GM23338 (cell line): ENCODE data around the gene C16orf90. TPM values are rescaled to one million over a fixed set of nuclear protein-coding genes. Genes with fewer than 3 reads are reported as not detected.

Experiments used
- ATAC-seq: fragments of 200-7000 bp; cut with Tn5 transposase; 3 replicates; pipeline ENCODE4 v1.9.1; 2020
- DNase-seq: peaks from one replicate; pipeline ENCODE4 v3.0.0-alpha.2; 2015; ENCODE audit warnings: low spot score
- H2AFZ ChIP-seq: fragments of 200-600 bp; sonication (generic); 2 replicates; pipeline ENCODE4 v1.8.0; 2016; ENCODE audit warnings: antibody characterized with exemption, mild to moderate bottlenecking, moderate library complexity
- H3F3A ChIP-seq: fragments of 200-600 bp; sonication (generic); replicated peaks from 2 replicates; pipeline ENCODE4 v1.8.0; 2017; ENCODE audit warnings: antibody characterized with exemption, mixed run types, low read depth
- H3K27ac ChIP-seq: fragments of 200-600 bp; sonication (generic); 2 replicates; pipeline ENCODE4 v1.6.1; 2016; ENCODE audit warnings: low read depth
- H3K27me3 ChIP-seq: fragments of 200-600 bp; sonication (generic); 2 replicates; pipeline ENCODE4 v1.8.0; 2016; ENCODE audit warnings: mild to moderate bottlenecking, mixed run types, moderate library complexity; ENCODE audit not compliant: insufficient read depth
- H3K36me3 ChIP-seq: fragments of 200-600 bp; sonication (generic); 2 replicates; pipeline ENCODE4 v1.8.0; 2016; ENCODE audit warnings: mild to moderate bottlenecking; ENCODE audit not compliant: insufficient read depth
- H3K4me1 ChIP-seq: fragments of 200-600 bp; sonication (generic); 2 replicates; pipeline ENCODE4 v1.8.0; 2016; ENCODE audit warnings: mild to moderate bottlenecking, moderate library complexity; ENCODE audit not compliant: insufficient read depth
- H3K4me2 ChIP-seq: fragments of 200-600 bp; sonication (generic); 2 replicates; pipeline ENCODE4 v1.7.1; 2017; ENCODE audit warnings: mixed run types
- H3K4me3 ChIP-seq: fragments of 200-600 bp; sonication (generic); 2 replicates; pipeline ENCODE4 v1.6.1; 2016; ENCODE audit warnings: mixed run types
- H3K79me2 ChIP-seq: fragments of 200-600 bp; sonication (generic); replicated peaks from 2 replicates; pipeline ENCODE4 v1.8.0; 2017; ENCODE audit warnings: mild to moderate bottlenecking; ENCODE audit not compliant: insufficient read depth
- H3K9me2 ChIP-seq: fragments of 200-600 bp; sonication (generic); 2 replicates; pipeline ENCODE4 v1.8.0; 2017; ENCODE audit not compliant: insufficient read depth
- H4K20me1 ChIP-seq: fragments of 200-600 bp; sonication (generic); replicated peaks from 2 replicates; pipeline ENCODE4 v1.8.0; 2017; ENCODE audit warnings: mild to moderate bottlenecking; ENCODE audit not compliant: insufficient read depth
- H3K27ac Mint-ChIP-seq: 2 replicates; pipeline ENCODE4 v1.8.0; 2020; ENCODE audit warnings: inconsistent platforms, mild to moderate bottlenecking, moderate library complexity, mixed read lengths
- H3K27me3 Mint-ChIP-seq: 3 replicates; pipeline ENCODE4 v1.8.0; 2022; ENCODE audit warnings: low read depth, mild to moderate bottlenecking, moderate library complexity, mixed read lengths, inconsistent platforms; ENCODE audit not compliant: insufficient read depth, poor library complexity
- H3K36me3 Mint-ChIP-seq: 3 replicates; pipeline ENCODE4 v1.8.0; 2021; ENCODE audit warnings: low read depth, mild to moderate bottlenecking, inconsistent platforms, moderate library complexity, mixed read lengths
- H3K4me1 Mint-ChIP-seq: 3 replicates; pipeline ENCODE4 v1.8.0; 2020; ENCODE audit warnings: mild to moderate bottlenecking, inconsistent platforms, mixed read lengths
- H3K4me3 Mint-ChIP-seq: 3 replicates; pipeline ENCODE4 v1.8.0; 2021; ENCODE audit warnings: moderate library complexity, mild to moderate bottlenecking, inconsistent platforms, mixed read lengths
- H3K9me3 Mint-ChIP-seq: 3 replicates; pipeline ENCODE4 v1.8.0; 2020; ENCODE audit warnings: moderate library complexity, mild to moderate bottlenecking, inconsistent platforms, mixed read lengths
- CREB1 ChIP-seq: fragments of 250-450 bp; sonication (Bioruptor Pico); IDR thresholded peaks from 2 replicates; pipeline ENCODE4 v1.5.0; 2020; ENCODE audit warnings: low read depth, mild to moderate bottlenecking, moderate library complexity
- CTCF ChIP-seq, 2 experiments: fragments of 200-600 bp in 1 of 2; sonication (generic) in 1 of 2; conservative IDR thresholded peaks; 2 replicates each; pipeline versions ENCODE4 v1.5.1 to v1.6.1; 2016 to 2017; ENCODE audit warnings: antibody characterized with exemption in 2 of 2, low read depth in 2 of 2, mild to moderate bottlenecking in 2 of 2, moderate library complexity in 1 of 2
- ETS1 ChIP-seq: IDR thresholded peaks from 2 replicates; pipeline ENCODE4 v1.6.1; 2016; ENCODE audit warnings: antibody characterized with exemption
- EZH2phosphoT487 ChIP-seq: fragments of 200-600 bp; sonication (generic); IDR thresholded peaks from one replicate; pipeline ENCODE4 v1.8.1; 2018; ENCODE audit warnings: antibody characterized with exemption; ENCODE audit not compliant: unreplicated experiment
- NANOG ChIP-seq: IDR thresholded peaks from 2 replicates; pipeline ENCODE4 v1.6.1; 2016; ENCODE audit warnings: antibody characterized with exemption, borderline replicate concordance
- POLR2AphosphoS5 ChIP-seq: IDR thresholded peaks from 2 replicates; pipeline ENCODE4 v1.6.1; 2016; ENCODE audit warnings: antibody characterized with exemption, low read depth
- REST ChIP-seq: IDR thresholded peaks from one replicate; pipeline ENCODE4 v1.6.1; 2018; ENCODE audit warnings: antibody characterized with exemption; ENCODE audit not compliant: unreplicated experiment
- STAT1 ChIP-seq: IDR thresholded peaks from one replicate; pipeline ENCODE4 v1.6.1; 2016; ENCODE audit warnings: antibody characterized with exemption; ENCODE audit not compliant: unreplicated experiment
- ZNF114 ChIP-seq: fragments of 250-450 bp; sonication (Bioruptor Pico); IDR thresholded peaks from 2 replicates; pipeline ENCODE4 v1.5.0; 2020; ENCODE audit warnings: mild to moderate bottlenecking, moderate library complexity
- ZNF331 ChIP-seq: fragments of 250-450 bp; sonication (Bioruptor Pico); IDR thresholded peaks from 2 replicates; pipeline ENCODE4 v1.5.0; 2020; ENCODE audit warnings: low read depth, mild to moderate bottlenecking, moderate library complexity
- ZNF462 ChIP-seq: fragments of 250-450 bp; sonication (Bioruptor Pico); IDR thresholded peaks from 2 replicates; pipeline ENCODE4 v1.5.0; 2020; ENCODE audit warnings: mild to moderate bottlenecking, moderate library complexity
- polyA plus RNA-seq: library from polyadenylated mRNA; unstranded; fragments of >200 nt; fragmentation: Nextera tagmentation; extraction: Ambion mirVana; gene quantifications from 2 replicates; pipeline ENCODE4 v1.2.1, GENCODE V29; 2016
- total RNA-seq: library from RNA; depleted of rRNA; stranded (reverse); fragments of >200 nt; shearing (Covaris generic); gene quantifications from 2 replicates; pipeline ENCODE4 v1.2.3, GENCODE V29; 2014

C16orf90 gene
- total and polyA plus RNA-seq, 2 experiments from 2014 or later, result not detected

GRCh38 chr16:3475604-3476375, 19.5 kb downstream of the C16orf90 start:
- ATAC-seq, result no peak
- Histone ChIP-seq H3K27me3 (no peaks in the 10 kb centered on the region), H3K4me1 (peaks cover 2% of the 10 kb centered on the region), H3K9me2 (no peaks in the 10 kb centered on the region), H3K27ac (no peak overlapping the region), H3K4me2 (no peak overlapping the region), H3F3A (no peaks in the 10 kb centered on the region), H3K79me2 (peaks cover 77% of the 10 kb centered on the region), H3K36me3 (no peaks in the 10 kb centered on the region), H4K20me1 (peaks cover 33% of the 10 kb centered on the region; the same call in 1 of the 2 replicates), H2AFZ (no peak overlapping the region), H3K4me3 (no peak overlapping the region)
- Mint-ChIP-seq H3K27me3 (peaks cover 3% of the 10 kb centered on the region), H3K27ac (no peak overlapping the region), H3K9me3 (no peaks in the 10 kb centered on the region), H3K4me3 (no peak overlapping the region), H3K4me1 (peaks cover 8% of the 10 kb centered on the region), H3K36me3 (peaks cover 16% of the 10 kb centered on the region)
- no peak for DNase-seq
- no peak for TF ChIP-seq CTCF (conservative IDR thresholded peaks at IDR 0.05; ENCODE audit: low read depth in 2 of 2)
- no peak for TF ChIP-seq EZH2phosphoT487
- no peak for TF ChIP-seq CREB1 (CRISPR knock-in tag)
- TF ChIP-seq POLR2AphosphoS5, result no peak
- no peak for TF ChIP-seq ZNF462 (CRISPR knock-in tag)
- no peak for TF ChIP-seq NANOG
- TF ChIP-seq ETS1, result no peak
- TF ChIP-seq ZNF331 (CRISPR knock-in tag), result no peak
- TF ChIP-seq STAT1, result no peak
- no peak for TF ChIP-seq REST
- TF ChIP-seq ZNF114, result no peak
